Thoracic aorta (tissue), 2 donors: Measurements from ENCODE around the gene MTRFR. TPM values are rescaled to one million over a fixed set of nuclear protein-coding genes. Genes with fewer than 3 reads are reported as not detected.

Source experiments
- ATAC-seq: fragments of 150-250 bp; one replicate; pipeline ENCODE4 v1.8.0; 2017; ENCODE audit warnings: low read depth; ENCODE audit not compliant: insufficient number of reproducible peaks, low FRiP score
- DNase-seq: peaks from one replicate; pipeline ENCODE4 v3.0.0-alpha.2; 2020; ENCODE audit warnings: low spot score
- H3K27ac ChIP-seq, 2 donors: fragments of 200-600 bp; sonication (generic); 1 replicate in 1 of 2; 2 replicates in 1 of 2; pipeline ENCODE4 v1.5.1; 2016; ENCODE audit warnings: mild to moderate bottlenecking in 2 of 2, moderate library complexity in 2 of 2
- H3K27me3 ChIP-seq: fragments of 200-600 bp; sonication (generic); replicated peaks from 2 replicates; pipeline ENCODE4 v1.6.0; 2016; ENCODE audit warnings: mild to moderate bottlenecking; ENCODE audit not compliant: insufficient read depth
- H3K36me3 ChIP-seq: fragments of 200-600 bp; sonication (generic); one replicate; pipeline ENCODE4 v1.5.1; 2016
- H3K4me1 ChIP-seq, 2 donors: fragments of 200-600 bp; sonication (generic); 1 replicate in 1 of 2; 2 replicates in 1 of 2; pipeline versions ENCODE4 v1.5.1 to v1.6.0; 2016; ENCODE audit warnings: low read depth in 2 of 2, mild to moderate bottlenecking in 1 of 2; ENCODE audit not compliant: control insufficient read depth in 1 of 2
- H3K4me3 ChIP-seq: fragments of 200-600 bp; sonication (generic); 2 replicates; pipeline ENCODE4 v1.5.1; 2016; ENCODE audit warnings: mild to moderate bottlenecking
- H3K9me3 ChIP-seq: fragments of 200-600 bp; sonication (generic); 2 replicates; pipeline ENCODE4 v1.5.1; 2016
- CTCF ChIP-seq: fragments of 200-600 bp; sonication (generic); IDR thresholded peaks from one replicate; pipeline ENCODE4 v1.5.1; 2019; ENCODE audit warnings: antibody characterized with exemption
- total RNA-seq, 2 donors: library from RNA; depleted of rRNA; stranded (reverse); fragments of >200 nt; gene quantifications; one replicate each; pipeline versions ENCODE4 v1.1.0 to v1.2.3, GENCODE V29; 2016

Gene MTRFR
- total RNA-seq, 2 donors from 2014 or later: 9.9 to 17.2 TPM

- H3K9me3 ChIP-seq: no peaks in the 10 kb centered on the region
- ATAC-seq: no peak
- no peak overlapping the region for H3K4me3 ChIP-seq
- TF ChIP-seq CTCF: no peak
- H3K4me1 ChIP-seq: peaks cover 9 to 30% of the 10 kb centered on the region in 2 donors
- no peak for DNase-seq
- peaks cover 18% of the 10 kb centered on the region for H3K36me3 ChIP-seq
- no peaks in the 10 kb centered on the region for H3K27me3 ChIP-seq
- H3K27ac ChIP-seq: no peak overlapping the region
Observed at GRCh38 chr12:123265851-123266678, 32.8 kb downstream of the MTRFR start.

GRCh38 chr12:123266679-123267277 is 33.5 kb downstream of the MTRFR start:
- Histone ChIP-seq H3K4me3 (no peak overlapping the region), H3K4me1 (peaks cover 9 to 30% of the 10 kb centered on the region in 2 donors), H3K27ac (no peak overlapping the region), H3K27me3 (no peaks in the 10 kb centered on the region), H3K9me3 (no peaks in the 10 kb centered on the region), H3K36me3 (peaks cover 15% of the 10 kb centered on the region)
- TF ChIP-seq CTCF: no peak
- ATAC-seq: no peak
- no peak for DNase-seq

- DNase-seq (no peak), ATAC-seq (no peak)
- Histone ChIP-seq H3K27me3 (no peaks in the 10 kb centered on the region), H3K4me1 (peaks cover 9 to 33% of the 10 kb centered on the region in 2 donors), H3K36me3 (peaks cover 12% of the 10 kb centered on the region), H3K27ac (no peak overlapping the region), H3K9me3 (no peaks in the 10 kb centered on the region), H3K4me3 (no peak overlapping the region)
- TF ChIP-seq CTCF: no peak
Observed at GRCh38 chr12:123267335-123267920, 34.2 kb downstream of the MTRFR start.

- no peak for TF ChIP-seq CTCF
- no peak for ATAC-seq
- peaks cover 11% of the 10 kb centered on the region for H3K36me3 ChIP-seq
- H3K27me3 ChIP-seq: no peaks in the 10 kb centered on the region
- no peak for DNase-seq
- H3K27ac ChIP-seq: peak overlapping the region; percentile 55 to 74
- peak overlapping the region; percentile 94 for H3K4me3 ChIP-seq
- no peaks in the 10 kb centered on the region for H3K9me3 ChIP-seq
- H3K4me1 ChIP-seq: peaks cover 9 to 37% of the 10 kb centered on the region in 2 donors
Observed at GRCh38 chr12:123267991-123268843, 35.0 kb downstream of the MTRFR start.
